ENCODE data around the gene LRP11. TPM values are rescaled to one million over a fixed set of nuclear protein-coding genes. Genes with fewer than 3 reads are reported as not detected.

Gene LRP11
- total and polyA plus RNA-seq, 2 of the 13 experiments (the other 11 are each of a cell fraction or from before 2014, with no cell fraction given) = 32.4 to 48.9 TPM

- 0 out of 2 replicates have a peak, but pooled peaks have one; percentile 16 for TF ChIP-seq ZNF513 (CRISPR knock-in tag; conservative IDR thresholded peaks at IDR 0.05)
- 0 out of 2 replicates have a peak, but pooled peaks have one; percentile 4 for TF ChIP-seq ERF (CRISPR knock-in tag; IDR thresholded peaks at IDR 0.05)
- peak; percentile 80 for TF ChIP-seq ZSCAN25 (CRISPR knock-in tag; IDR thresholded peaks at IDR 0.05)
- TF ChIP-seq HOXA3 (CRISPR knock-in tag; IDR thresholded peaks at IDR 0.05) = 0 out of 2 replicates have a peak, but pooled peaks have one; percentile 20
- peak; percentile 30 for TF ChIP-seq ZNF781 (CRISPR knock-in tag; IDR thresholded peaks at IDR 0.05; ENCODE audit: borderline replicate concordance, not compliant biosample characterization)
- TF ChIP-seq TCF7L2 (IDR thresholded peaks at IDR 0.05; ENCODE audit: low read depth, low read length) = no peak
- 0 out of 2 replicates have a peak, but pooled peaks have one; percentile 10 for TF ChIP-seq KAT8 (CRISPR knock-in tag; IDR thresholded peaks at IDR 0.05)
- no peak for TF ChIP-seq MBD4 (IDR thresholded peaks at IDR 0.05; ENCODE audit: borderline replicate concordance, low read length)
- no peak for TF ChIP-seq ZNF552 (CRISPR knock-in tag; IDR thresholded peaks at IDR 0.05; ENCODE audit: borderline replicate concordance)
- TF ChIP-seq ZFP62 (CRISPR knock-in tag; IDR thresholded peaks at IDR 0.05) = no peak
- TF ChIP-seq ZNF780A (CRISPR knock-in tag; IDR thresholded peaks at IDR 0.05) = no peak
- TF ChIP-seq ZNF329 (CRISPR knock-in tag; IDR thresholded peaks at IDR 0.05; ENCODE audit: low read depth) = peak; percentile 40; the same call in 1 of the 2 replicates
- peak; percentile 61; the same call in 1 of the 2 replicates for TF ChIP-seq TFDP1 (CRISPR knock-in tag; IDR thresholded peaks at IDR 0.05; ENCODE audit: borderline replicate concordance)
- no peak for TF ChIP-seq ZNF543 (CRISPR knock-in tag; IDR thresholded peaks at IDR 0.05)
- peak; percentile 4 for TF ChIP-seq ASH2L (IDR thresholded peaks at IDR 0.05; ENCODE audit: insufficient read length, low read depth, low read length)
- no peak for TF ChIP-seq ZBTB49 (CRISPR knock-in tag; IDR thresholded peaks at IDR 0.05; ENCODE audit: borderline replicate concordance)
- no peak for TF ChIP-seq KAT7 (CRISPR knock-in tag; IDR thresholded peaks at IDR 0.05; ENCODE audit: borderline replicate concordance)
- TF ChIP-seq TERF1 (CRISPR knock-in tag; IDR thresholded peaks at IDR 0.05) = no peak
- no peak for TF ChIP-seq ZC3H13 (CRISPR knock-in tag; IDR thresholded peaks at IDR 0.05)
- no peak for TF ChIP-seq EZH2 (conservative IDR thresholded peaks at IDR 0.05; ENCODE audit: low read depth, low read length)
- 0 out of 2 replicates have a peak, but pooled peaks have one; percentile 38 for TF ChIP-seq ZFP90 (CRISPR knock-in tag; IDR thresholded peaks at IDR 0.05; ENCODE audit: borderline replicate concordance)
- TF ChIP-seq ZNF670 (CRISPR knock-in tag; IDR thresholded peaks at IDR 0.05; ENCODE audit: borderline replicate concordance) = no peak
- no peak for TF ChIP-seq SNAI1 (CRISPR knock-in tag; IDR thresholded peaks at IDR 0.05; ENCODE audit: borderline replicate concordance)
- TF ChIP-seq ARNT2 (CRISPR knock-in tag; IDR thresholded peaks at IDR 0.05; ENCODE audit: low read depth) = peak; percentile 78
Measured at GRCh38 chr6:149862922-149863697, 1.0 kb downstream of the LRP11 start (continued).
